GF-D8 (cell line): ENCODE data around the gene SH3RF2.
"Not testable (repeated sequence)": the region's sequence is repeated elsewhere in the genome, so short reads cannot be mapped to it uniquely, and the experiment has no call there.

Experiments
- DNase-seq: peaks from one replicate; lab custom pipeline; 2025; lab: John Stamatoyannopoulos, UW

The SH3RF2 gene

GRCh38 chr5:145951071-145951470 lies 14.7 kb downstream of the SH3RF2 start:
- DNase-seq: no peak

- DNase-seq: no peak
Observed at GRCh38 chr5:145953202-145953601, 16.8 kb downstream of the SH3RF2 start.

- DNase-seq: not testable (repeated sequence)
Observed at GRCh38 chr5:145954140-145954539, 17.8 kb downstream of the SH3RF2 start.

GRCh38 chr5:145957388-145957787 lies 21.0 kb downstream of the SH3RF2 start:
- DNase-seq: no peak

DNA sequence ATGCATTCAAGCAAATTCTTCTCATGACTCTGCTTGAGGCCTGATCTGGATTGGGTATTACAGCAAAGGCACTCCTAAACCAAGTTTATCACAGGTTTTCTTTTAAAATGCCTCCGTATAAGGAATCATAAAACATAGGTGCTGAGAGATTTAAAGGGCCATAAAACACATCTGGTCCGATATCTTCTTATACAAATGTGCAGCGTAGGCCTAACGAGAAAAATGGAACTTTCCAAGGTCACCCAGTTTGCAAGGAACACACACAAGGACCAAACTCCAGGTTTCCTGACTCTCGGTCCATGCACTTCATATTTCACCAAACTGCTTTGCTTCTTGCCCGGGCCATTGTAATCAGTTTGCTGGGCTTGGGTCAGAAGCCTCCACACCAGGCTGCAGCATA lies 22.1 kb downstream of the SH3RF2 start:
- DNase-seq: no peak

DNA sequence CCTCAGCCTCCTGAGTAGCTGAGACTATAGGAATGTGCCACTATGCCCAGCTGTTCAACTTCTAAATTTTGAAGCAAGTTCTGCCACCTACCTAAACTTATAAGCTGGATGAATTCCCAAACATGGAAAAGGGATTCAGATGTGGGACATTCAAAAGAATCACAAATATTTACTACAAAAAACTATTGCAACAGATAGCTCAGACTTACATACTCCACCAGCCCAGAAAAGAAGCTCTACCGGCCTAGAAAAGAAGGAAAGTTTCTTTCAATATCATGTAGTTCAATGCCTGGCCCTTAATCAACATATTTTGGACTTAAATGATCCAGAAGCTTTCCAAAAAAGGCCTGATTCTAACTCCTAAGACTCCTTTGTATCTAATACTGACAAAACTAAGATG lies 23.8 kb downstream of the SH3RF2 start:
- no peak for DNase-seq

- no peak for DNase-seq
Observed at GRCh38 chr5:145960848-145961600, 24.6 kb downstream of the SH3RF2 start.

GRCh38 chr5:145962001-145962400 lies 25.6 kb downstream of the SH3RF2 start:
- no peak for DNase-seq

- DNase-seq: not testable (repeated sequence)
Observed at GRCh38 chr5:145964008-145964407, 27.6 kb downstream of the SH3RF2 start.

GRCh38 chr5:145965804-145966203 lies 29.4 kb downstream of the SH3RF2 start:
- no peak for DNase-seq

DNA sequence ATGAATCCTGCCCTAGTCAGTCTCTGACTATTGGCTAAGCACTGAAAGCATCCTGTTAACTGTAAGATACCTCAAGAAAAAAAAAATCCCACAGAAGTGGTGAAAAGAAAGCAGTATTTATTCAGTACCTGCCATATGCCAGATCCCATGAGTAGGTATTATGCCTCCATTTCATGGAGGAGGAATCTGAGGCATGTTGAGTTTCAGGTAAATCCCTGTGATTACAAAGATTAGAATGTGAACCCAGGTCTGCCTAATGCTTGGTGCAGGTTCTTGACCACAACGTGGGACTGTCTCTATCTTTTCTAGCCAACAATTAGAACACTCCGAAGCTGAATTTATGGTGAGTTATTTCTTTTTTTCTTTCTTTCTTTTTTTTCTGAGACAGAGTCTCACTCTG lies 30.9 kb downstream of the SH3RF2 start:
- DNase-seq: no peak

DNA sequence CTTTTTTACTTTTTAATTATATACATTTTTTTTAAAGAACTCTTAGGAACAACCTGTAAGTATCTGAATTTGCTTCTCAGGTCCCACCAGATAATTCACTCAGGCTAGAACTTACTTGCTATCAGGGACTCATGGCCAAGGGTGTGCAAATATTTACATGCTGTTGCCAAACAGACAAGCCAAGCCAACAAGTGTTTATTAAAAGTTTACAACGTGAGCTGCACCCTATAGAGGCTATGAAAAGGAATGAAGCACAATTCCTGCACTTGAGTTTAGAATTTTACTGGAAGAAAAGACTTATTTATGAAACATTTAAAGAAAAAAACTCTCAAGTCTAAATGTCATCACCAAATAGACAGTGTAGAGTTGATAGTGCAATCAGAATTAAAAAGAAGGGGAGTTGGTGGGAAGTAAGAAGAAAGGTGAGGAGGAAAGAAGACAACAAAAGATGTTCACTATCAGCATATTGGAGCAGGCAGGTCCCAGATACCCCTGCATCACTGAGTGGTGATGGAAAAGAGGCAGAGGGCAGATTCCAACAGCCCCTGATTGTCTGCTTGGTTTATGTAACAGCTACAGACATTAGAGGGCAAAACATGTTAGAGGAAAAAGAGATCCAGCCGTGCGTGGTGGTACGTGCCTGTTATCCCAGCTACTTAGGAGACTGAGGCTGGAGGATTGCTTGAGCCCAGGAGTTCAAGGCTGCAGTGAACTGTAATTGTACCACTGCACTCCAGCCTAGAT lies 32.8 kb downstream of the SH3RF2 start:
- no peak for DNase-seq

DNA sequence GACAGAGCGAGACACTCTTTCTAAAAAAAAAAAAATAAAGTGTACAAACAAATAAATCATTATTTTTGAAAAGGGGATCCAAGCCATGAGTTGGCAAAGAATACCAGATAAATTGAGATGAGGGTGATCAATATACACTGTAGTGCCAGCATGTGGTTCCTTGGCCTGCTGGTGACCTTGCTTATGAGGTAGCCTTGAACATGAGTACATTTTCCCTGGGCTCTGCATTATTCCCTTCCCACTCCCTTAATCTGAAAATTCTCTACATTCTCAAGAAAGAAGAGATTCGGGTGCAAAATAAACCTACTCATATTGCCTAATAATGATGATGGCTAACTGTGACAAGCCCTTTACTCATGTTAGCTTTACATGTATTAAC lies 33.3 kb downstream of the SH3RF2 start:
- no peak for DNase-seq

GRCh38 chr5:145971108-145971507 lies 34.7 kb downstream of the SH3RF2 start:
- no peak for DNase-seq

- DNase-seq: no peak
Observed at GRCh38 chr5:145971701-145972100, 35.3 kb downstream of the SH3RF2 start.

DNA sequence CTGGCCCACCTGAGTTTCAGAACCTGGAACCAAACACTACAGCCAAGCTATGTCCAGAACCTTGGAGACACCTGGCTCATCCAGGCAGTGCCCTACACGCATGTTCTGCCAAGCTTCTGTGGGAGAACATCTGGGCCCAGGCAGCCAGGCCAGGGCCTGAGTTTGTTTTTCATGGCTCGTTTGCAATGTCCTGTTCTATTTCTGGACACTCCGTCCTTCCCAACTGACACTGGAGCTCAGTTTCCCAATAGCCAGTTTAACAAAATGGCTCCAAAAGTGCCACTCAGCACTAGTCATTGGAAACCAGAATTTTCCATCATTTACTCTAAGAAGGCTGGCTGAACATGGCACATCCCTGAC lies 38.6 kb downstream of the SH3RF2 start:
- no peak for DNase-seq

GRCh38 chr5:145975361-145976066 lies 39.1 kb downstream of the SH3RF2 start:
- no peak for DNase-seq

GRCh38 chr5:145976431-145977155 lies 40.2 kb downstream of the SH3RF2 start:
- no peak for DNase-seq

- DNase-seq: no peak
Observed at GRCh38 chr5:145978171-145978570, 41.8 kb downstream of the SH3RF2 start.

GRCh38 chr5:145978708-145979107 lies 42.3 kb downstream of the SH3RF2 start:
- DNase-seq: no peak

DNA sequence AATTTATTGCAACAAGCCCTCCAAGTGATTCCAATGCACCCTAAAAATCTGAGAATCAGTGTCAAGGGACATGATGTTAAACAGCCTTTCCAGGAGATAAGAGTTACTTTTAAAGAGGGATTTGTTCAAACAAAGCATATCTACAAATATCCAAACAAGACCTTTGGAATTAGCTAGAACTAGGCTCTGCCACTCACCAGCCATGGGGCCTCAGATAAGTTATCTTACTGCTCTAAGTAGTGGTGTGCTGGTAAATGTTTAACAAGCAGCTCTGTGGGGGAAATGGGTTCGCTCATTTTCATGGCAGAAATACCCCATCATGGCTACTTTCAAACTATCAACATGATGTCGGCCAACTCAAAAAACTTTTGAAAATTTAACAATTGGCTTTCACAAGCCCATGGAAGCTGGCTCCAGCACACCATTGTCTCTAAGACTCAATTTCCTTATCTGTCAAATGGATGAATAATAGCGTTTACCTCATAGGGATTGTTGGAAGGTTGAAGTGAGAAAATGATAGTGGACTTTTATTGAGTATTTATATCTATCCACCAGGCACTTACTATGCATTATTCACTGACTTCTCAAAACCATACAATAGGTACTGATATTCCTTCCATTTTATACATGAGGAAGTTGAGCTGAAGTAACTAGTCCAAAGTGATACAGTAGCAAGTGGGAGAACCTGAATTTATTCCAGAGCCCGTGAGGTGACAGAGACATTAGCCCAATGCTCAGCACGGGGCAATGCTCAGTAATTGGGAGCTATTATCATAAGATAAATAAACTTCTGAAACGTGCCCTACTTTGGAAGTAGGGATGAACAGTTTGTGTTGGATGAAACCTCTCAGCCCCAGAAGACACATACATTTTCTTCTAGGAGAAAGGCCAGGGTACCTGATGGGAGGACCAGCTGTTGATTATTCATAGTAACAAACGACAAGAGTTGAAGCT lies 43.2 kb downstream of the SH3RF2 start:
- DNase-seq: no peak
